AG04449 (cell line): Measurements from ENCODE around the gene PRPF8.
A peak's percentile ranks its signal among the peaks of the same experiment; 100 is the strongest.
"Not testable (repeated sequence)": the region's sequence is repeated elsewhere in the genome, so short reads cannot be mapped to it uniquely, and the experiment has no call there.

Source experiments
- CTCF ChIA-PET: fragments of 350-600 bp; formaldehyde crosslinking; extraction: SDS; loops from one replicate; lab custom pipeline; 2021; ENCODE audit warnings: antibody characterized with exemption; lab: Yijun Ruan, JAX
- POLR2A ChIA-PET: fragments of 400-600, 350-600 bp; formaldehyde crosslinking; extraction: SDS; loops from one replicate; lab custom pipeline; 2020; ENCODE audit warnings: antibody characterized with exemption, inconsistent platforms; lab: Yijun Ruan, JAX
- DNase-seq: peaks from one replicate; pipeline ENCODE4 v3.0.0-alpha.2; 2010; ENCODE audit warnings: low read depth, low spot score
- H3K4me3 ChIP-seq: 2 replicates; pipeline ENCODE4 v1.5.1; 2011; ENCODE audit warnings: low read depth, mild to moderate bottlenecking, control low read depth, low read length
- CTCF ChIP-seq: IDR thresholded peaks from one replicate; pipeline ENCODE4 v1.5.1; 2011; ENCODE audit warnings: mild to moderate bottlenecking, moderate library complexity, low read length, control low read depth, inconsistent platforms; ENCODE audit not compliant: insufficient read depth; ENCODE audit errors: missing control alignments

The PRPF8 gene

GRCh38 chr17:1658100-1658499 lies 26.6 kb downstream of the PRPF8 start:
- no peak for TF ChIP-seq CTCF
- H3K4me3 ChIP-seq: no peak overlapping the region
- ChIA-PET POLR2A (no interaction called here), CTCF (interaction anchor here (1.2 to 8.1 kb wide), 3 partner anchors 9 to 11 kb away, joined by 4 to 102 read pairs (median 34); partner anchors contain the start of genes RILP and SCARF1)
- DNase-seq: no peak

GRCh38 chr17:1653735-1654134 lies 30.9 kb downstream of the PRPF8 start:
- no peak overlapping the region for H3K4me3 ChIP-seq
- ChIA-PET POLR2A (no interaction called here), CTCF (interaction anchor here (9.1 kb wide), 1 partner anchor 16 kb away, joined by 92 read pairs; no protein-coding TSS in a partner anchor)
- DNase-seq: no peak
- TF ChIP-seq CTCF: no peak

GRCh38 chr17:1652794-1653193 lies 31.9 kb downstream of the PRPF8 start:
- DNase-seq, POLR2A ChIA-PET, H3K4me3 ChIP-seq: not testable (repeated sequence)
- CTCF ChIA-PET: interaction anchor here (9.1 kb wide), 1 partner anchor 17 kb away, joined by 92 read pairs; no protein-coding TSS in a partner anchor

GRCh38 chr17:1651559-1651844 lies 33.2 kb downstream of the PRPF8 start:
- ChIA-PET POLR2A (interaction anchor here (0.7 kb wide), 1 partner anchor 11 kb away, joined by 3 read pairs; no protein-coding TSS in a partner anchor), CTCF (interaction anchor here (0.8 to 9.1 kb wide), 3 partner anchors 9 to 136 kb away, joined by 3 to 102 read pairs (median 92); no protein-coding TSS in a partner anchor)
- no peak for DNase-seq
- TF ChIP-seq CTCF: no peak
- H3K4me3 ChIP-seq: no peak overlapping the region

- no peak overlapping the region for H3K4me3 ChIP-seq
- POLR2A ChIA-PET: interaction anchor here (0.5 to 0.7 kb wide), 2 partner anchors 11 to 43 kb away, joined by 3 read pairs; no protein-coding TSS in a partner anchor
- no peak for TF ChIP-seq CTCF
- no peak for DNase-seq
- CTCF ChIA-PET: interaction anchor here (0.8 to 9.1 kb wide), 8 partner anchors 9 to 135 kb away, joined by 3 to 102 read pairs (median 12); no protein-coding TSS in a partner anchor
These were observed 33.7 kb downstream of the PRPF8 start for GRCh38 chr17:1650731-1651558.

- no peak for DNase-seq
- ChIA-PET POLR2A (interaction anchor here (0.5 to 2.0 kb wide), 5 partner anchors 10 to 67 kb away, joined by 3 to 8 read pairs (median 4); partner anchors contain the start of gene PRPF8), CTCF (interaction anchor here (0.8 to 9.1 kb wide), 17 partner anchors 10 to 391 kb away, joined by 3 to 102 read pairs (median 12); partner anchors contain the start of gene SLC43A2)
- TF ChIP-seq CTCF: no peak
- H3K4me3 ChIP-seq: peak within 1 kb of the TSS; percentile 66
These were observed 34.7 kb downstream of the PRPF8 start, which contains the start of gene RILP for GRCh38 chr17:1649844-1650501. Gene RILP, minus strand, starts transcription at chr17:1649866. Its CDS starts 62 bp downstream, at chr17:1649804.
